ENCODE measurements around the gene LBH. TPM values are rescaled to one million over a fixed set of nuclear protein-coding genes. Genes with fewer than 3 reads are reported as not detected.

LBH gene
- total and polyA plus RNA-seq, 7 donors: 6.5 to 15.5 (median 11.1) TPM

DNA sequence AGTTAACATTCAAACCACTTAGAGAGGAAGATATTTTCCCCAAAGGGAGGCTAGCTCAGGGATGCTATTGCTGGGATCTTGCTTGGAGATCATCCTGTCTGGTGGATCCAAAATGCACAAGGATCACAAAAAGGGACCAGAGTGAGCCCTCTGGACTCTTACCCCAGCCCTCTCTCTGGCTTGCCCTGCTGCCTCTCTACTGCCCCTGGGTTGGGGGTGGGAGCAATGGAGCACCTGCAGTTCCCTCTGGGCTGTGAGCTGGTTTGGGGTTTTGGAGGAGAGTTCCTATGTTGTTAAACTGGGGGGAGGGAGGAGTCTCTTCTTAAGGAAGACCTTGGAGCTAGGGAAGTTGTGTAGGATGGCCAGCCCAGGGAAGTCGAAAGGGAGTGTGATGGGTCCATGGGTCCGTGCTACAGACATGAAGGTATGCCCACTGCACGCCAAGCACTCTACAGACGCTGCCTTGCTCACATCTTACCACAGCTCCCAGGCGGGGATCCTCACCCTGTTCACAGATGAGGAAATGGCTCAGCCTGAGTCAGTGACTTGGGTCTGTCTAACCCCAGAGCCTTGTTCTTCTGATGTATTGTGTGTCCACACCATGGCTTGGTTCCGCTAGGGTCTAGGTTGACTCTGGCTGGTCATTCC lies 3.8 kb downstream of the LBH start:
- peak overlapping the region; percentile 72 for H3K4me3 ChIP-seq
- no peaks in the 10 kb centered on the region for H3K36me3 ChIP-seq (ENCODE audit: insufficient read depth in 1 of 2, low read depth in 1 of 2)
- no peak overlapping the region for H3K27ac ChIP-seq
- peaks cover 8% of the 10 kb centered on the region for H3K4me1 ChIP-seq
- WGBS, 3 donors: 86 to 95% (median 92%) methylated on average over 6 of the region's 6 CpGs
- no peaks in the 10 kb centered on the region for H3K9me3 ChIP-seq
- ATAC-seq (no peak), DNase-seq (no peak)
- peaks cover 0 to 44% (median 18%) of the 10 kb centered on the region in 3 donors for H3K27me3 ChIP-seq (ENCODE audit: insufficient read depth in 3 of 3, low read length in 2 of 3)
- TF ChIP-seq, protein P1, sequence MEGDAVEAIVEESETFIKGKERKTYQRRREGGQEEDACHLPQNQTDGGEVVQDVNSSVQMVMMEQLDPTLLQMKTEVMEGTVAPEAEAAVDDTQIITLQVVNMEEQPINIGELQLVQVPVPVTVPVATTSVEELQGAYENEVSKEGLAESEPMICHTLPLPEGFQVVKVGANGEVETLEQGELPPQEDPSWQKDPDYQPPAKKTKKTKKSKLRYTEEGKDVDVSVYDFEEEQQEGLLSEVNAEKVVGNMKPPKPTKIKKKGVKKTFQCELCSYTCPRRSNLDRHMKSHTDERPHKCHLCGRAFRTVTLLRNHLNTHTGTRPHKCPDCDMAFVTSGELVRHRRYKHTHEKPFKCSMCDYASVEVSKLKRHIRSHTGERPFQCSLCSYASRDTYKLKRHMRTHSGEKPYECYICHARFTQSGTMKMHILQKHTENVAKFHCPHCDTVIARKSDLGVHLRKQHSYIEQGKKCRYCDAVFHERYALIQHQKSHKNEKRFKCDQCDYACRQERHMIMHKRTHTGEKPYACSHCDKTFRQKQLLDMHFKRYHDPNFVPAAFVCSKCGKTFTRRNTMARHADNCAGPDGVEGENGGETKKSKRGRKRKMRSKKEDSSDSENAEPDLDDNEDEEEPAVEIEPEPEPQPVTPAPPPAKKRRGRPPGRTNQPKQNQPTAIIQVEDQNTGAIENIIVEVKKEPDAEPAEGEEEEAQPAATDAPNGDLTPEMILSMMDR (IDR thresholded peaks at IDR 0.05): no peak
- intact Hi-C loops (cut with DNase I): loop anchor here in 1 of 2 donors (10.0 kb wide), 2 partner anchors 110 to 180 kb away; no protein-coding TSS in a partner anchor

GRCh38 chr2:30235859-30236535 lies 4.7 kb downstream of the LBH start:
- Histone ChIP-seq H3K4me1 (peaks cover 8% of the 10 kb centered on the region), H3K4me3 (no peak overlapping the region), H3K27ac (no peak overlapping the region), H3K9me3 (no peaks in the 10 kb centered on the region), H3K27me3 (ENCODE audit: insufficient read depth in 3 of 3, low read length in 2 of 3) (peaks cover 0 to 44% (median 18%) of the 10 kb centered on the region in 3 donors), H3K36me3 (ENCODE audit: insufficient read depth in 1 of 2, low read depth in 1 of 2) (no peaks in the 10 kb centered on the region)
- WGBS, 3 donors: 86 to 90% (median 89%) methylated on average over 4 of the region's 4 CpGs
- DNase-seq (no peak), ATAC-seq (no peak)
- TF ChIP-seq, protein P1 (IDR thresholded peaks at IDR 0.05): no peak
- intact Hi-C loops (cut with DNase I): loop anchor here in 1 of 2 donors (10.0 kb wide), 2 partner anchors 109 to 179 kb away; no protein-coding TSS in a partner anchor

GRCh38 chr2:30236591-30237238 lies 5.4 kb downstream of the LBH start:
- 54 to 79% (median 69%) methylated on average over 8 of the region's 8 CpGs for WGBS, 3 donors
- Histone ChIP-seq H3K4me3 (peak overlapping the region; percentile 22), H3K9me3 (no peaks in the 10 kb centered on the region), H3K27ac (no peak overlapping the region), H3K27me3 (ENCODE audit: insufficient read depth in 3 of 3, low read length in 2 of 3) (peaks cover 0 to 44% (median 18%) of the 10 kb centered on the region in 3 donors), H3K4me1 (peaks cover 8% of the 10 kb centered on the region), H3K36me3 (ENCODE audit: insufficient read depth in 1 of 2, low read depth in 1 of 2) (no peaks in the 10 kb centered on the region)
- TF ChIP-seq, protein P1 (IDR thresholded peaks at IDR 0.05): no peak
- no peak for ATAC-seq
- intact Hi-C loops (cut with DNase I): loop anchor here in 1 of 2 donors (10.0 kb wide), 2 partner anchors 108 to 178 kb away; no protein-coding TSS in a partner anchor
- no peak for DNase-seq

GRCh38 chr2:30237239-30237965 lies 6.1 kb downstream of the LBH start:
- WGBS, 3 donors: 69 to 86% (median 77%) methylated on average over 8 of the region's 8 CpGs
- Histone ChIP-seq H3K27ac (peak overlapping the region; percentile 30), H3K36me3 (ENCODE audit: insufficient read depth in 1 of 2, low read depth in 1 of 2) (no peaks in the 10 kb centered on the region), H3K9me3 (no peaks in the 10 kb centered on the region), H3K4me1 (peaks cover 5% of the 10 kb centered on the region), H3K27me3 (ENCODE audit: insufficient read depth in 3 of 3, low read length in 2 of 3) (peaks cover 0 to 39% (median 14%) of the 10 kb centered on the region in 3 donors), H3K4me3 (peak overlapping the region; percentile 22)
- ATAC-seq (no peak), DNase-seq (no peak)
- intact Hi-C loops (cut with DNase I): loop anchor here in 1 of 2 donors (10.0 kb wide), 2 partner anchors 107 to 177 kb away; no protein-coding TSS in a partner anchor
- TF ChIP-seq, protein P1 (IDR thresholded peaks at IDR 0.05): no peak
